ENCODE measurements around the gene PPP1R14C. TPM values are rescaled to one million over a fixed set of nuclear protein-coding genes. Genes with fewer than 3 reads are reported as not detected.

PPP1R14C gene
- total RNA-seq, 2 experiments from 2014 or later, result 0.33 to 0.44 TPM

- Mint-ChIP-seq H3K4me1 (no peaks in the 10 kb centered on the region), H3K4me3 (no peak overlapping the region), H3K27ac (no peak overlapping the region), H3K27me3 (no peaks in the 10 kb centered on the region), H3K36me3 (no peaks in the 10 kb centered on the region), H3K9me3 (no peaks in the 10 kb centered on the region)
- DNase-seq, result no peak
Measured at GRCh38 chr6:150203378-150203777, 60.5 kb downstream of the PPP1R14C start.

- no peak overlapping the region for H3K4me3 Mint-ChIP-seq
- no peaks in the 10 kb centered on the region for H3K27me3 Mint-ChIP-seq
- DNase-seq, result no peak
- H3K9me3 Mint-ChIP-seq, result no peaks in the 10 kb centered on the region
- no peak overlapping the region for H3K27ac Mint-ChIP-seq
- H3K36me3 Mint-ChIP-seq, result no peaks in the 10 kb centered on the region
- H3K4me1 Mint-ChIP-seq, result no peaks in the 10 kb centered on the region
Measured at GRCh38 chr6:150203871-150204545, 61.2 kb downstream of the PPP1R14C start.

GRCh38 chr6:150204705-150205472 lies 62.0 kb downstream of the PPP1R14C start:
- Mint-ChIP-seq H3K9me3 (no peaks in the 10 kb centered on the region), H3K27ac (no peak overlapping the region), H3K4me1 (no peaks in the 10 kb centered on the region), H3K27me3 (no peaks in the 10 kb centered on the region), H3K36me3 (no peaks in the 10 kb centered on the region), H3K4me3 (no peak overlapping the region)
- no peak for DNase-seq

GRCh38 chr6:150207931-150208570 lies 65.2 kb downstream of the PPP1R14C start:
- Mint-ChIP-seq H3K27me3 (peaks cover 4% of the 10 kb centered on the region), H3K36me3 (no peaks in the 10 kb centered on the region), H3K9me3 (no peaks in the 10 kb centered on the region), H3K4me3 (no peak overlapping the region), H3K27ac (no peak overlapping the region), H3K4me1 (peaks cover 3% of the 10 kb centered on the region)
- no peak for DNase-seq

- Mint-ChIP-seq H3K27me3 (peaks cover 4% of the 10 kb centered on the region), H3K4me1 (peaks cover 3% of the 10 kb centered on the region), H3K27ac (no peak overlapping the region), H3K36me3 (no peaks in the 10 kb centered on the region), H3K9me3 (no peaks in the 10 kb centered on the region), H3K4me3 (no peak overlapping the region)
- no peak for DNase-seq
Measured at GRCh38 chr6:150208611-150209352, 65.9 kb downstream of the PPP1R14C start.

DNA sequence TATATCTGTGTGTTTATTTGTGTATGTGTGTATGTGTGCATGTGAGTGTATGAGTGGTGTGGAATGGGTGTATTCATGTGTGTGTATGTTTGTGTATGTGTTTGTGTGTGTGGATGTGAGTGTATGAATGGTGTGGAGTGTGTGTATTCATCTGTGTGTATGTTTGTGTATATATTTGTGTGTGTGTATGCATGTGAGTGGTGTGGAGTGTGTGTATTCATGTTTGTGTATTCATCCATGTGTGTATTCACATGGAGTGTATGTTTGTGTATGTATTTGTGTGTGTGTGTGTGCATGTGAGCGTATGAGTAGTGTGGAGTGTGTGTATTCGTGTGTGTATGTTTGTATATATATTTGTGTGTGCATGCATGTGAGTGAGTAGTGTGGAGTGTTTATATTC lies 66.6 kb downstream of the PPP1R14C start:
- H3K4me3 Mint-ChIP-seq, result no peak overlapping the region

GRCh38 chr6:150211700-150212511 lies 69.1 kb downstream of the PPP1R14C start:
- no peaks in the 10 kb centered on the region for H3K9me3 Mint-ChIP-seq
- no peak overlapping the region for H3K27ac Mint-ChIP-seq
- peaks cover 3% of the 10 kb centered on the region for H3K4me1 Mint-ChIP-seq
- H3K4me3 Mint-ChIP-seq, result no peak overlapping the region
- DNase-seq, result no peak
- no peaks in the 10 kb centered on the region for H3K36me3 Mint-ChIP-seq
- H3K27me3 Mint-ChIP-seq, result peaks cover 4% of the 10 kb centered on the region

More for the DNA sequence above, 66.6 kb downstream of the PPP1R14C start:
- DNase-seq, result no peak
- H3K36me3 Mint-ChIP-seq, result no peaks in the 10 kb centered on the region
- H3K4me1 Mint-ChIP-seq, result peaks cover 3% of the 10 kb centered on the region
- no peak overlapping the region for H3K27ac Mint-ChIP-seq
- H3K9me3 Mint-ChIP-seq, result no peaks in the 10 kb centered on the region
- peaks cover 4% of the 10 kb centered on the region for H3K27me3 Mint-ChIP-seq

- Mint-ChIP-seq H3K9me3 (no peaks in the 10 kb centered on the region), H3K4me3 (no peak overlapping the region), H3K27me3 (peaks cover 4% of the 10 kb centered on the region), H3K4me1 (peaks cover 3% of the 10 kb centered on the region), H3K36me3 (no peaks in the 10 kb centered on the region), H3K27ac (no peak overlapping the region)
- DNase-seq, result no peak
Measured at GRCh38 chr6:150212778-150213177, 69.9 kb downstream of the PPP1R14C start.

DNA sequence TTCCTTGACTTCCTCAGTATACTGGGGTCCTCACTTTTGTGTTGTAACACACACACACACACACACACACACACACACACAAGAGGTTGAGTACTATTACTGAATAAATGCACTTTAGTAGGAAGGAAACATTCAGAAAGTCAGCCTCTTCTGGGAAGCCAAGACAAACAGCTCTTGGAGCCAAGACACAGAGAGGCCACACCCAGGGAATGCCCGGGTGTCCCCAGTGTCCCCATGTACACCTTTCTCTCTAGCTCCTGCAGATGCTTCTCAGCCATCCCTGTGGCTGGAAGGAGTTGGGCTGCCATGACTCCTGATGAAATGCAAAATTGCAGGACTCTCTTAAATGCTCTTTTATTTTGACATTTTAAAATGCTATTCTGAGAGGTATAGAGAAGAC lies 70.5 kb downstream of the PPP1R14C start:
- Mint-ChIP-seq H3K27ac (no peak overlapping the region), H3K9me3 (no peaks in the 10 kb centered on the region), H3K4me3 (no peak overlapping the region), H3K4me1 (peaks cover 3% of the 10 kb centered on the region), H3K36me3 (no peaks in the 10 kb centered on the region), H3K27me3 (peaks cover 4% of the 10 kb centered on the region)
- no peak for DNase-seq

DNA sequence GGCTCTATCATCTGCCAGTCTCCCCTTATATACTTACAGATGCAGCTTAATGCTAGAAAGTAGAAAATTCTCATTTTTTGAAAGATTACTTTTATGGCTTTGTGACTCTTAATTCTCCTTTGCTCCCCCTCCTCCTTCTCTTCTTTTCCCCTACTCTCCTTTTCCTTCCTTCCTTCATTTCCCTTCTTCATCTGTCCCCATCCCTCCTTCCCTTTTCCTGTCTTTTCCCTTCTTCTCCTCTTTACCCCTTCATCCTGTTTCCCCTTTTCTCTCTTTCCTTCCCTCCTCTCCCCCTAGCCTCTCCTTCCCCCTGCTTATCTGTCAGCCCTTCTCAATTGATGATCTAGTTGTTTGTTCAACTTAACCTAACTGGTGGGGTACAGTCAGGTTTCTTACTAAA lies 71.5 kb downstream of the PPP1R14C start:
- no peak for DNase-seq
- Mint-ChIP-seq H3K4me3 (no peak overlapping the region), H3K36me3 (no peaks in the 10 kb centered on the region), H3K27me3 (peaks cover 8% of the 10 kb centered on the region), H3K4me1 (peaks cover 3% of the 10 kb centered on the region), H3K27ac (no peak overlapping the region), H3K9me3 (no peaks in the 10 kb centered on the region)

- Mint-ChIP-seq H3K9me3 (no peaks in the 10 kb centered on the region), H3K4me1 (no peaks in the 10 kb centered on the region), H3K27me3 (peaks cover 38% of the 10 kb centered on the region), H3K4me3 (no peak overlapping the region), H3K27ac (no peak overlapping the region), H3K36me3 (no peaks in the 10 kb centered on the region)
- no peak for DNase-seq
Measured at GRCh38 chr6:150220634-150221551, 78.0 kb downstream of the PPP1R14C start.

- no peak for DNase-seq
- no peaks in the 10 kb centered on the region for H3K36me3 Mint-ChIP-seq
- H3K4me1 Mint-ChIP-seq, result no peaks in the 10 kb centered on the region
- peaks cover 48% of the 10 kb centered on the region for H3K27me3 Mint-ChIP-seq
- H3K27ac Mint-ChIP-seq, result no peak overlapping the region
- H3K9me3 Mint-ChIP-seq, result no peaks in the 10 kb centered on the region
- no peak overlapping the region for H3K4me3 Mint-ChIP-seq
Measured at GRCh38 chr6:150224820-150225219, 82.0 kb downstream of the PPP1R14C start.

DNA sequence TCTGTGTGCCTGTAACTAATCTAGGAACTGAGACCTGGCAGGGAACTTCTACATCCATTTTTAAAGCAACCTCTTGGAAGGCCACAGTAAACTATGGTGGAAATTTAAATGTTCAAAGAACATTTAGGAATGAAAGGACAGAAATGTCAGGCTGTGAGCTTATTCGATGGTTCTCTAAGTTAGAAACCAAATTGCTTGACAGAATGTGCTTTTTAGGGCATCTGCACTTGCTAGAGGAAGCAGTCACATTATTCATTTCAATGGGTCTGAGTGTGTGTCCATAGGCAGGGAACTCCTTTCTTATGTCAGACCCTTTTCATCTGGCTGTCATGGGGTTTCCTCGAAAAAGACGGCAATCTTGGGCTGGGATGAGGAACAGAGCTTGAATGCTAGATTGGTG lies 84.4 kb downstream of the PPP1R14C start:
- Mint-ChIP-seq H3K36me3 (no peaks in the 10 kb centered on the region), H3K27me3 (peaks cover 52% of the 10 kb centered on the region), H3K4me3 (no peak overlapping the region), H3K4me1 (no peaks in the 10 kb centered on the region), H3K9me3 (peaks cover 1% of the 10 kb centered on the region), H3K27ac (no peak overlapping the region)
- no peak for DNase-seq

All from activated naive CD8-positive, alpha-beta T cell treated with anti-CD3 and anti-CD28 coated beads for 36 hours (primary cell).